Measurements from ENCODE around the gene ADRB2.

The ADRB2 gene

GRCh38 chr5:148831590-148832565 is 5.5 kb downstream of the ADRB2 start:
- DNase-seq (ENCODE audit: low read depth in 2 of 2): no peak

DNA sequence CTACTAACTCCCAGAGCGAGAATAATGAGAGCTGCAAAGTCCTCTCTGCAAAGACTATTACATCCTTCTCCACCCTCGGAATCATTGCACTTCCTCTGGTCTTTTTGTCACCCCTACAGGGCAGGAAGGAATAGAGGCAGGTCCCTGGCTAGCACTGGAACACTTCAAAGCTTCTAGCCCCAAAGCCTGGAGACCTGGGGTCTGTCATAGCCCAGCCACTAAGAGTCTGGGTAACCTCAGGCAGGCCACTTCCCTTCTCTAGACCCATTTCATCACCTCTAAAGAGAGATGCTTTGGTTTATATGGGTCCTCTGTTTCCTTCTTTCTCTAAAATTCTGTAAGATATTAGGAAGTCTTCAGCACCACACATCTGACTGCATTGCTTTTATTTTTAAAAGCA is 6.7 kb downstream of the ADRB2 start:
- no peak for DNase-seq (ENCODE audit: low read depth in 2 of 2)

DNA sequence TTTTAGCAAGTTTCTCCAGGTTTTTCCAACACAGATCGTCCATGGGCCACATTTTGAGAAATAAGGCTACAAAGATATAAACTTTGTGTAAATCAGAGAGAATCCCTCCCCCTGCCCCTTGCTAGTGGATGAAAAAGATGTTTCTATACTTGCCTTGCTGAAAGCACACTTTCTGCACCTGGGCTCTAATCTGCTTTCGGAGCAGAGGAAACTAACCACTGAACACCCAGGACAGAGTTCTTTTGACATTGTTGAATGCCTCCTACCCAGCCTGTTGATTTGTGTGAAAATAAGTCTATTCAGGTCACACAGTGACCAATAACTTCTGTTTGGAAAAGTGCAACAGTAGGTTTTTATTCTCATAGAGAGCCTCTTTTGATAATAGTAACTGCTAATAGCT is 7.5 kb downstream of the ADRB2 start:
- no peak for DNase-seq (ENCODE audit: low read depth in 2 of 2)

DNA sequence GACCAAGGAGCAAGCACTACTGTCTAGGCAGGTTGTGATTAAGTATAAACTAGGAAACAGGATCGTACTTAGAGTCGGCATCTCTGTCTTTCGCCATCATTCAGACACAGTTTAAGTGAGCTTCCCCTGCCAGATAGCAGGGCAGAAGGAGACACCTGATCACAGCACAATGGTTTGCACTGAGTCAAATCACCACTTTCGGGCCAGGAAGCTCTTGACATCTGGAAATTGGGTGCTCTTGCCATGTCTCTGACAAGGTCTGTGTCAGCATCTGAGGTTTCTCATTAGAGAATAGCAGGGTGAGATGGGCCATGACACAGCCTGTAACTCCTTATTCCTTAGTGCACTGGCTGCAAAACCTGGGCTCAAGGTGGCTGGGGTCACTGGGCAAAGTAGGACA is 8.3 kb downstream of the ADRB2 start:
- no peak for DNase-seq (ENCODE audit: low read depth in 2 of 2)

DNA sequence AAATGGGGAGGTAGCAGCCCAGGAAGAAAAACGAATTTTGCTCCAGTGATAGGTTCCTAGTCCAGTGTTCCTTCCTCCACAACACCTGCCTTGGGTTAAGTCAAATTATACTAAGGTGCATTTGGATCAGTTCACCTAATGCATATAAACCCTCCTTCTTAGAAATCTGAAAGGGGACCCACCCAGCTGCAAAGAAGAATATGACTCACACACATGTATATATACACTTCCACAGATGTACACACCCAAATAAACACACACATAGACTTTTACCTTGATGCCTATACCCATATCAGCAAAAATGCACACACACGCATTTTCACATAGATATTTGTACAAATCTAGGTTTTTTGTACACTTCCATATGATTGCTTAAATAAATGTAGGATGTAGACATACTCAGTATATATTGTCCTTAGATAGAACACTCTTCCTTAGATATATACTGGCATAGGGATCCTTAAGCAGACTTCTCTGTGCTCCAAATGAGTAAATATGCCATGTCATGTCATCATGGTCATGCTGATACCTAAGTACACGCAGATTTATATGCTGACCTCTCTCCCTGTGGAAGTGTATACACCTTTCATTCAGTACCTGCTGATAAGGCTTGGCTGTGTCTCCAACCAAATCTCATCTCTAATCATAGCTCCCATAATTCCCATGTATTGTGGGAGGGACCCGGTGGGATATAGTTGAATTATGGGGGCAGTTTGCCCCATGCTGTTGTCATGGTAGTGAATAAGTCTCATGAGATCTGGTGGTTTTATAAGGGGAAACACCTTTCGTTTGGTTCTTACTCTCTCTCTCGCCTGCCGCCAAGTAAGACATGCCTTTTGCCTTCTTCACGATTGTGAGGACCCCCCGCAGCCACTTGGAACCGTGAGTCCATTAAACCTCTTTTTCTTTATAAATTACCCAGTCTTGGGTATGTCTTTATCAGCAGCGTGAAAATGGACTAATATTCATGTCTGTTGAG is 10.2 kb downstream of the ADRB2 start:
- no peak for DNase-seq (ENCODE audit: low read depth in 2 of 2)

DNA sequence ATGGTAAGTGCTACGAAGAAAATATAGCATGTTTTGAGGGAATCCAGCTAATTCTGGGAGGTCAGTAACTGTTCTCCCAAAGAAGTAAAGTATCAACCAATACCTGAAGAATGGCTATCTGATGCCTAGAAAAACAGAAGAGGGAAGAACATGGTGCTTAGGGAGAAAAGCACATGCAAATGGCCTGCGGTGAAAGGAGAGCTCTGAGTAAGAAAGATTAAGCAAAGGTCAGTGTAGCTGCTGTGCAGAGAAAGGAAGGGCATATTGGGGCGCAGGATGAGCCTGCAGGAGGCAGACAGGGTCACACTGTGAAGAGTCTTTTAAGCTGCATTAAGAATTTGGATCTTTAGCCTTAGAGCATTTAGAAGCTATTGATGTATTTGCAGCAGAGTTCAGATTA is 11.0 kb downstream of the ADRB2 start:
- no peak for DNase-seq (ENCODE audit: low read depth in 2 of 2)

- no peak for DNase-seq (ENCODE audit: low read depth in 2 of 2)
Measured at GRCh38 chr5:148838357-148838756, 11.9 kb downstream of the ADRB2 start.

GRCh38 chr5:148839960-148840359 is 13.5 kb downstream of the ADRB2 start:
- no peak for DNase-seq (ENCODE audit: low read depth in 2 of 2)

- no peak for DNase-seq (ENCODE audit: low read depth in 2 of 2)
Measured at GRCh38 chr5:148840531-148840930, 14.1 kb downstream of the ADRB2 start.

GRCh38 chr5:148841519-148841918 is 15.1 kb downstream of the ADRB2 start:
- DNase-seq (ENCODE audit: low read depth in 2 of 2): no peak

DNA sequence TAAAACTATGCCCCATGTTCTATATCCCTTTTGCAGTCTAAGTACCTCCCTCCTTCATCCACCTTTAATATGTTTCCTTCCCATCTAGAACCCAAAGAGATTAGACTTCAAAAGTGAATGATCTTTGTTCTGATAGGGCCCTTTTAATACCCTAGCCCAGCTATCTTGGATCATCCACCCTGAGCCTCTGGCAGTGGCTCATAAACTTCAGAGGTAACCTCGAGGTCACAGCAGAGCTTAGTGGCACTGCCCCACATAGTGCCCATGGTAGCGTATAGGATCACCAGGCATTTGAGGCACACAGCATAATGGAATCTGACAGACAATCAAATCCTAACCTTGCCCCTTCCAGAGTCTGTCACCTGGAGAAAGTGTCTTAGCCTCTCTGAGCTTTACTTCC is 15.8 kb downstream of the ADRB2 start:
- no peak for DNase-seq (ENCODE audit: low read depth in 2 of 2)

DNA sequence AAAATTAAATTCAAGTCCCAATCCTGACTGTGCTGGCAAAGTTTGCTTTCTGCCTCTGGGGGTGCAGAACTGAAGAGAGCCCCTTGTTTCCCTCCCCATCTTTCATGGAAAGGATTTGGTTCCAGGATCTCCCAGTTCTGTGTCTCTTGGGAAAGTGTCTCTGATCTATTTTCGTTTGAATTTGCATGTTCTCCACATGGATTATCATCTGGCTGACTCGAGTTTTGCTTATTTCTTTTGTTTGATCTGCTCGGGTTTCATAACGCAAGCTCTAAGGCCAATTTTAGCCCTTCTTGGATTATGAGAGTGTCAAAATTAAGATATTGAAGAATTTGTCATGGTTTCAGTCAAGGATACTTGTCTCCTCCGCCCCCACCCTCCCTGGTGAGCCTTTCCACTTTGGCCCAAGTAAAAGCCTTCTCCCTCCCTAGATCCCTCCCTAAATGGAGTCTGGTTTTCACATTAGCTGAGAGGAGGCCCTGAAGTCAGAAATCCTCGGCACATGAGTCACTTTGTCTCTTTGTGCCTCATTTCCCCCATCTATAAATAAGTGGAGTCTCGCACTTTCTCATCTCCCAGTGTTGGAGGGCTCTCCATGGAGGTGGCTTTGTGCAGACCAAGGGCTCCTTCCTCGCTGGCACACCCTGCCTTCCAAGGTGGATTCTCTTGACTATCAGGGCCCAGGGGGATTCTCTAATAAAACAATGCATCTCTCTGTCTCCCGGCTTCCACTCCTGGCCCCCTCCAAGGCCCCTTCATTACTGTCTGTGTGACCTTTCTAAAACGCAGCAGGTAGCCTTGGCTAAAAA is 17.3 kb downstream of the ADRB2 start:
- no peak for DNase-seq (ENCODE audit: low read depth in 2 of 2)

DNA sequence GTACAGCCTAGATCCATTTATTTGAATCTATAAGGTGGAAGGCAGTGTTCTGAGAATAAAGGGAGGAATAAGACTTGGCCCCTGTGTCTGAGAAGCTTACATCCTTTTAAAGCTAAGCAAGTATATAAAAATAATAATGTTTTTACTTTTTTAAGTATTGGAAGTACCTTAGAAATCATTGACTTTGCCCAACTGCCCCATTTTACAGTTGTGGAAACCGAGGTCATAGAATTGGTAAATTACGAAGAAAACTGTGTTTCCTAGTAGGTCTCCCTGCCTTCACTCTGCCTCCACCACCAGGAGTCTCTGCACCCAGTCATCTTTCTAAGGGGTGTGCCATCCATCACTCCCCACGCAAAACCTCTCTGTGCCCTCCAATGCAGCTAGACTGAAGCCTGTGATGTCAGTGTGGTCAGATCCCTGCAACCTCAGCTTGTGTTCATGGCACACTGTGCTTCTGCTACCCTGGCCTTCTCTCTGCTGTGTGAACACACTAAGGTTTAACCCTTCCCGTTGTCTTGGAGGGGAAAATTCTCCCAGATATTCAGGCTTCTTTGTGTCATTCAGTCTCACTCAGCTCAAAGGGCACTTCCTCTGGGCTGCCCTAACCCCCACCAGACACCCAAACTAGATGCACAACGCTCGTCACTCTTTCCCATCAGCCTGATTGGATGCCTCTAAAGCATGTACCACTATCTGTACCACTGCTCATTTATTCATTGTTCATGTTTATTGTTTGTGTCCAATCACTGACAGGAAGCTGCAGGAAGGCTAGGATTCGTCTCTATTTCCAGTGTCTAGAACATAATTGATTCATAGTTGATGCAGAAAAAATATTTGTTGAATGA is 18.2 kb downstream of the ADRB2 start:
- no peak for DNase-seq (ENCODE audit: low read depth in 2 of 2)

DNA sequence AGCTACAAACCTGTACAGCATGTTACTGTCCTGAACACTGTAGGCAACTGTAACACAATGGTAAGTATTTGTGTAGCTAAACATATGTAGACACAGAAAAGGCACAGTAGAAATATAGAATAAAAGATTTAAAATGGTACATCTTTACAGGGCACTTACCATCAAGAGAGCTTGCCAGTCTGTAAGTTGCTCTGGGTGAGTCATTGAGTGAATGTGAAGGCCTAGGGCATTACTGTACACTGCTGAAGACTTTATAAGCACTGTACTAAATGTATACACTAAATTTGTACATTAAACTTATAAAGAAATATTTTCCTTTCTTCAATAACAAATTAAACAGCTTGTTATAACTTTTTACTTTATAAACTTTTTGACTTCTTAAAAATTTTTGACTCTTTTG is 20.5 kb downstream of the ADRB2 start:
- no peak for DNase-seq (ENCODE audit: low read depth in 2 of 2)

GRCh38 chr5:148847456-148847855 is 21.0 kb downstream of the ADRB2 start:
- no peak for DNase-seq (ENCODE audit: low read depth in 2 of 2)

- DNase-seq (ENCODE audit: low read depth in 2 of 2): no peak
Measured at GRCh38 chr5:148848393-148849031, 22.1 kb downstream of the ADRB2 start.

DNA sequence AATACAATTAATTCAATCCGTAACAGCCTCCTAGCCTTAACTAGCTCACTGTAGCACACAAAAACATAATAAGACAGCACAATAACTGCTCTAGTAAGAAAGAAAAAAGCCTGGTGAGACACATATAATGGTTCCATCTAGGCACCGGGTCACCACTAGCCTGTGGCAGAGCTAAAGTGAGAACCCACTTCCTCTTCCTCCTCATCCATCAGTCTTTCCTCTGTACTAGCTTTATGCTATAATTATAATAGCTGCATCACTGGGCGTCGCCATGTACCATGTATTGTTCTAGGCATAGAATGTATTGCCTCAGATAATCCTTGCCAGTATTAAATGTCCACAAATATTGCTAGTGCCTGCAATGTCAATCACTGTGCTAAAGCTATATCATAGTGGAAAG is 23.1 kb downstream of the ADRB2 start:
- DNase-seq (ENCODE audit: low read depth in 2 of 2): no peak

- no peak for DNase-seq (ENCODE audit: low read depth in 2 of 2)
Measured at GRCh38 chr5:148850836-148851235, 24.4 kb downstream of the ADRB2 start.

DNA sequence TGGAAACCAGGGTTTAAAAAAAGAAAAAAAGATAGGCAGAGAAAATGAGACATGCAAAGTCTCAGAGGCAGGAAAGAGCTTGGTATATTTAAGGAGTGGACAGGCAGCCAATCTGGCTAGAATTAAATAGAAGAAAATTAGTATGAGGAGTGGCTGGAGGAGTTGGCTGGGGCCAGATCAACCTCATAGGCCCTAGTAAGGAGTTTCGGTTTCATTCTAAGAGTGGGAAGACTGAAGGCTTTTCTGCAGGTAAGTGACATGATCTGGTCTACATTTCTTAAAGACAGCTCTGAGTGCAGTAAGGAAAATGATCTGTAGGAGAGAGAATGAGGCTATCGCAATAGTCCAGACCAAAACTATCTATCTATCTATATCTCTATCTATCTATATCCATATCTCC is 27.5 kb downstream of the ADRB2 start:
- DNase-seq (ENCODE audit: low read depth in 2 of 2): no peak

Data from stimulated activated CD4-positive, alpha-beta T cell treated with anti-CD3 and anti-CD28 coated beads, Interleukin-4, amount 100 ng/mL, for 48 hours (primary cell).